Activated T-cell treated with anti-CD3 and anti-CD28 coated beads for 48 hours (primary cell): ENCODE data around the gene SLC36A4.
"Not testable (repeated sequence)": the region's sequence is repeated elsewhere in the genome, so short reads cannot be mapped to it uniquely, and the experiment has no call there.

Experiments
- DNase-seq: peaks from one replicate; pipeline ENCODE4 v3.0.0-alpha.2; 2020; ENCODE audit warnings: low read depth

The SLC36A4 gene

GRCh38 chr11:93197380-93198214, at the start of gene SLC36A4:
TSS of gene SLC36A4 (minus strand) at chr11:93197991. CDS start at chr11:93197832, 159 bp downstream.
- DNase-seq, result peak; percentile 79

- DNase-seq, result not testable (repeated sequence)
These were observed 49.0 kb upstream of the SLC36A4 start for GRCh38 chr11:93246790-93247189.

GRCh38 chr11:93244018-93244417, 46.2 kb upstream of the SLC36A4 start:
- no peak for DNase-seq

- DNase-seq, result no peak
These were observed 42.2 kb upstream of the SLC36A4 start for GRCh38 chr11:93239966-93240365.

GRCh38 chr11:93238956-93239355, 41.2 kb upstream of the SLC36A4 start:
- no peak for DNase-seq

GRCh38 chr11:93236741-93237675, 39.2 kb upstream of the SLC36A4 start:
- DNase-seq, result no peak

- DNase-seq, result peak; percentile 47
These were observed 36.9 kb upstream of the SLC36A4 start for GRCh38 chr11:93234602-93235207.

- DNase-seq, result no peak
These were observed 32.1 kb upstream of the SLC36A4 start for GRCh38 chr11:93229876-93230275.

GRCh38 chr11:93225662-93226061, 27.9 kb upstream of the SLC36A4 start:
- DNase-seq, result no peak

- no peak for DNase-seq
These were observed 23.7 kb upstream of the SLC36A4 start for GRCh38 chr11:93221539-93221938.

GRCh38 chr11:93220078-93220477, 22.3 kb upstream of the SLC36A4 start:
- no peak for DNase-seq

- DNase-seq, result no peak
These were observed 21.6 kb upstream of the SLC36A4 start for GRCh38 chr11:93219440-93219839.

- DNase-seq, result no peak
These were observed 18.8 kb upstream of the SLC36A4 start for GRCh38 chr11:93216511-93217101.

GRCh38 chr11:93213622-93214021, 15.8 kb upstream of the SLC36A4 start:
- no peak for DNase-seq

GRCh38 chr11:93212094-93212493, 14.3 kb upstream of the SLC36A4 start:
- DNase-seq, result no peak

GRCh38 chr11:93209466-93209865, 11.7 kb upstream of the SLC36A4 start:
- DNase-seq, result no peak

- no peak for DNase-seq
These were observed 11.0 kb upstream of the SLC36A4 start for GRCh38 chr11:93208663-93209270.

GRCh38 chr11:93199616-93200015, 1.8 kb upstream of the SLC36A4 start:
- DNase-seq, result no peak

GRCh38 chr11:93198215-93198845, 539 bp upstream of the SLC36A4 start:
- DNase-seq, result no peak

- DNase-seq, result no peak
These were observed 893 bp downstream of the SLC36A4 start for GRCh38 chr11:93196816-93197379.
